CD8-positive, alpha-beta memory T cell (primary cell): ENCODE results near the gene SVIL. TPM values are rescaled to one million over a fixed set of nuclear protein-coding genes. Genes with fewer than 3 reads are reported as not detected.
"Not testable (repeated sequence)": the region's sequence is repeated elsewhere in the genome, so short reads cannot be mapped to it uniquely, and the experiment has no call there.

Source experiments
- CTCF ChIA-PET: fragments of 350-600 bp; sonication (Branson Sonifier 250); formaldehyde crosslinking; loops from one replicate; lab custom pipeline; 2021; ENCODE audit warnings: antibody characterized with exemption; lab: Charles Lee
- POLR2A ChIA-PET: fragments of 350-600 bp; sonication (Branson Sonifier 250); formaldehyde crosslinking; loops from one replicate; lab custom pipeline; 2021; ENCODE audit warnings: antibody characterized with exemption; lab: Charles Lee
- DNase-seq, 5 donors: peaks; one replicate each; pipeline versions ENCODE4 v3.0.0 to v3.0.0-alpha.2; 2020 to 2022; ENCODE audit warnings: mixed read lengths in 1 of 5
- H3K27ac ChIP-seq: one replicate; pipeline ENCODE4 v1.7.0; 2013; ENCODE audit warnings: low read depth, mild to moderate bottlenecking, low read length, moderate library complexity
- H3K27me3 ChIP-seq: 2 replicates; pipeline ENCODE4 v1.7.0; 2013; ENCODE audit warnings: low read length, mild to moderate bottlenecking; ENCODE audit not compliant: insufficient read depth, poor library complexity, severe bottlenecking
- H3K36me3 ChIP-seq: 2 replicates; pipeline ENCODE4 v1.7.0; 2013; ENCODE audit warnings: mild to moderate bottlenecking, low read length, moderate library complexity; ENCODE audit not compliant: insufficient read depth
- H3K4me1 ChIP-seq: 2 replicates; pipeline ENCODE4 v1.7.0; 2013; ENCODE audit warnings: mild to moderate bottlenecking, low read length, moderate library complexity; ENCODE audit not compliant: insufficient read depth
- H3K4me3 ChIP-seq: 2 replicates; pipeline ENCODE4 v1.7.0; 2013; ENCODE audit warnings: mild to moderate bottlenecking, low read length
- H3K9me3 ChIP-seq: 2 replicates; pipeline ENCODE4 v1.7.0; 2013; ENCODE audit warnings: mild to moderate bottlenecking, low read length
- H3K27ac Mint-ChIP-seq, 8 donors: one replicate each; pipeline ENCODE4 v1.8.0; 2020 to 2021; ENCODE audit warnings: mixed read lengths in 8 of 8, mild to moderate bottlenecking in 6 of 8, inconsistent platforms in 3 of 8, moderate library complexity in 3 of 8
- H3K27me3 Mint-ChIP-seq, 2 donors: one replicate each; pipeline ENCODE4 v1.8.0; 2020 to 2021; ENCODE audit warnings: mixed read lengths in 2 of 2, mild to moderate bottlenecking in 1 of 2, moderate library complexity in 1 of 2
- H3K36me3 Mint-ChIP-seq, 3 donors: one replicate each; pipeline ENCODE4 v1.8.0; 2020 to 2021; ENCODE audit warnings: mixed read lengths in 3 of 3, inconsistent platforms in 1 of 3, mild to moderate bottlenecking in 1 of 3
- H3K4me1 Mint-ChIP-seq, 3 donors: one replicate each; pipeline ENCODE4 v1.8.0; 2020 to 2021; ENCODE audit warnings: mixed read lengths in 3 of 3, inconsistent platforms in 1 of 3, mild to moderate bottlenecking in 1 of 3
- H3K4me3 Mint-ChIP-seq, 7 donors: one replicate each; pipeline ENCODE4 v1.8.0; 2020 to 2021; ENCODE audit warnings: mixed read lengths in 7 of 7, mild to moderate bottlenecking in 6 of 7, moderate library complexity in 4 of 7, inconsistent platforms in 2 of 7
- H3K9me3 Mint-ChIP-seq, 5 donors: one replicate each; pipeline ENCODE4 v1.8.0; 2020 to 2022; ENCODE audit warnings: mixed read lengths in 5 of 5, mild to moderate bottlenecking in 3 of 5, moderate library complexity in 2 of 5, inconsistent platforms in 1 of 5
- polyA plus RNA-seq: library from polyadenylated mRNA; unstranded; fragments of 300-500 nt; fragmentation: Illumina TruSeq; gene quantifications from one replicate; pipeline ENCODE4 v1.2.3, GENCODE V29; 2021
- total RNA-seq, 2 experiments: library from RNA; stranded (reverse); gene quantifications; one replicate each; pipeline ENCODE4 v1.2.3, GENCODE V29; 2021

The SVIL gene
- total and polyA plus RNA-seq, 3 experiments from 2014 or later: 4.2 to 9.2 (median 5.9) TPM

DNA sequence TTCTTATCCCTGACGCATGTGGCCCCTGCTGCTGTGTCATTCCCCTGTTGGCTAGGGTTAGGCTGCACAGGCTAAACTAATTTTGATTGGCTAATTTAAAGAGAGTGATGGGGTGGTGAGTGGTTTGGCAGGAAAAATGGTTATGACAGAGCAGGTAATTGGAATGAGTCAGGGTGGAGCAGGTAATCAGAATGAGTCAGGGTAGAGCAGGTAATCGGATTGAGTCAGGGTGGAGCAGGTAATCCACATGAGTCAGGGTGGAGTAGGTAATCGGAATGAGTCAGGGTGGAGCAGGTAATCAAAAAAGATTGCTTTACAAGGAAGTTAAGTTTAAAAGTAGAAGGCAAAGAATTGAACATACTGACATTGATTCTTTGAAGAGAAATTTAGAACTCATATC is 195.8 kb downstream of the SVIL start:
- POLR2A ChIA-PET, H3K4me1 Mint-ChIP-seq, H3K27ac Mint-ChIP-seq, H3K36me3 ChIP-seq, H3K4me3 ChIP-seq, H3K4me3 Mint-ChIP-seq, H3K9me3 ChIP-seq, H3K27me3 Mint-ChIP-seq, H3K27me3 ChIP-seq, H3K4me1 ChIP-seq, H3K27ac ChIP-seq, DNase-seq, CTCF ChIA-PET: not testable (repeated sequence)
- peaks cover 13 to 26% (median 17%) of the 10 kb centered on the region in 5 donors for H3K9me3 Mint-ChIP-seq
- peaks cover 9 to 46% (median 9%) of the 10 kb centered on the region in 3 donors for H3K36me3 Mint-ChIP-seq

GRCh38 chr10:29438271-29438670 is 196.5 kb downstream of the SVIL start:
- H3K9me3 ChIP-seq: peaks cover 9% of the 10 kb centered on the region
- no peak overlapping the region for H3K4me3 ChIP-seq
- peaks cover 9 to 46% (median 9%) of the 10 kb centered on the region in 3 donors for H3K36me3 Mint-ChIP-seq
- no peaks in the 10 kb centered on the region for H3K4me1 ChIP-seq
- POLR2A ChIA-PET: no interaction called here
- peak overlapping the region in 1 of 7 donors; percentile 18 for H3K4me3 Mint-ChIP-seq
- H3K27me3 Mint-ChIP-seq: no peaks in the 10 kb centered on the region
- CTCF ChIA-PET: interaction anchor here (0.6 kb wide), 1 partner anchor 31 kb away, joined by 5 read pairs; no protein-coding TSS in a partner anchor
- peaks cover 0 to 1% (median 0%) of the 10 kb centered on the region in 3 donors for H3K4me1 Mint-ChIP-seq
- no peaks in the 10 kb centered on the region for H3K27me3 ChIP-seq
- H3K27ac ChIP-seq: no peak overlapping the region
- H3K36me3 ChIP-seq: no peaks in the 10 kb centered on the region
- H3K27ac Mint-ChIP-seq: no peak overlapping the region
- no peak for DNase-seq
- H3K9me3 Mint-ChIP-seq: peaks cover 13 to 26% (median 17%) of the 10 kb centered on the region in 5 donors

DNA sequence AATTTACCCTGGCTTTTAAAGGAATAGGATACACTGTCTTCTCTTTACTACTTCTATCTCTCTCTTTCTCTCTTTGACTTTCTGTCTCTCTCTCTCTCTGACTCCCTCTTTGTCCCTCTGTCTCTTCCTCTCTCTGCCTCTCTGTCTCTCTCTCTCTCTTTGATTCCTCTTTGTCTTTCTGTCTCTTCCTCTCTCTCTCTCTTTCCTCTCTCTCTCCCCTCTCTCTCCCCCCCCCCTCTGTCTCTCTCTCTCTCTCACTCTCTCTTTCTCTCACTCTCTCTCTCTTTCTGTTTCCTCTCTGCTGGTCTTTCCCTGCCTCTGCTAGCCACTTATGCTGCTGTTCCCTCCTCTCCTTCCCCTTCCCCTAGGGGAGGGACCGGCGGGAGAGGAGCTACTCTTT is 196.9 kb downstream of the SVIL start:
- POLR2A ChIA-PET: no interaction called here
- CTCF ChIA-PET: interaction anchor here (0.6 to 1.0 kb wide), 2 partner anchors 11 to 30 kb away, joined by 4 to 5 read pairs; no protein-coding TSS in a partner anchor
- Histone ChIP-seq H3K27me3 (no peaks in the 10 kb centered on the region), H3K4me3 (no peak overlapping the region), H3K36me3 (no peaks in the 10 kb centered on the region), H3K4me1 (no peaks in the 10 kb centered on the region), H3K27ac (no peak overlapping the region), H3K9me3 (peaks cover 9% of the 10 kb centered on the region)
- Mint-ChIP-seq H3K4me1 (peaks cover 0 to 1% (median 0%) of the 10 kb centered on the region in 3 donors), H3K9me3 (peaks cover 13 to 26% (median 17%) of the 10 kb centered on the region in 5 donors), H3K27ac (no peak overlapping the region), H3K4me3 (peak overlapping the region in 1 of 7 donors; percentile 18), H3K36me3 (peaks cover 9 to 46% (median 9%) of the 10 kb centered on the region in 3 donors), H3K27me3 (no peaks in the 10 kb centered on the region)
- DNase-seq: no peak

GRCh38 chr10:29435809-29436501 is 198.8 kb downstream of the SVIL start:
- no peak overlapping the region for H3K27ac Mint-ChIP-seq
- DNase-seq: no peak
- Histone ChIP-seq H3K27ac (no peak overlapping the region), H3K36me3 (no peaks in the 10 kb centered on the region), H3K27me3 (no peaks in the 10 kb centered on the region), H3K4me1 (no peaks in the 10 kb centered on the region), H3K4me3 (no peak overlapping the region), H3K9me3 (peaks cover 9% of the 10 kb centered on the region)
- POLR2A ChIA-PET: no interaction called here
- H3K9me3 Mint-ChIP-seq: peaks cover 13 to 26% (median 17%) of the 10 kb centered on the region in 5 donors
- H3K4me3 Mint-ChIP-seq: no peak overlapping the region
- peaks cover 9 to 46% (median 9%) of the 10 kb centered on the region in 3 donors for H3K36me3 Mint-ChIP-seq
- H3K27me3 Mint-ChIP-seq: no peaks in the 10 kb centered on the region
- CTCF ChIA-PET: interaction anchor here (0.9 kb wide), 1 partner anchor 10 kb away, joined by 3 read pairs; no protein-coding TSS in a partner anchor
- H3K4me1 Mint-ChIP-seq: peaks cover 0 to 1% (median 0%) of the 10 kb centered on the region in 3 donors

GRCh38 chr10:29434111-29434510 is 200.7 kb downstream of the SVIL start:
- CTCF ChIA-PET: no interaction called here
- H3K4me3 Mint-ChIP-seq: no peak overlapping the region

DNA sequence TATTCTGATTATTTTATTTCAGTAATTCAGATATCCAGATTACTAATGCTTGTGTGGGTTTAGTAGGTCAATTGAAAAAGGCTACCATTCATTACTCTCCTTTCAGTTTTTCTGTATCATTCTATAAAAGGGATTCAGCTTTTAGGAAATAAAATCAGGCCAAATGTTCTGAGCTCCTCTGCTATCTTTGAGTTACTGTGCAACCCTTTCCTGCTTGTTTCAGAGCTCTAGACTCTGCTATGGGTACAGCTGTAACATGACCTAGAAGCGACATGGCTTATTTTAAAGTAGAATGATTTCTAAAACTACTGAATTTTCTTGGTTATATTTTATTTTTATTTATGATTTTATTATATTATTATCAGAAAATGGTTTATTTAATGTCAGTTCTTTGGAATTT is 203.1 kb downstream of the SVIL start:
- ChIA-PET CTCF (interaction anchor here (1.9 kb wide), 1 partner anchor 17 kb away, joined by 4 read pairs; no protein-coding TSS in a partner anchor), POLR2A (no interaction called here)
- H3K4me1 Mint-ChIP-seq: peaks cover 0 to 3% (median 0%) of the 10 kb centered on the region in 3 donors

More at GRCh38 chr10:29434111-29434510, 200.7 kb downstream of the SVIL start:
- peaks cover 4 to 35% (median 7%) of the 10 kb centered on the region in 3 donors for H3K36me3 Mint-ChIP-seq
- H3K27ac Mint-ChIP-seq: peak overlapping the region in 1 of 8 donors; percentile 28
- Histone ChIP-seq H3K27ac (no peak overlapping the region), H3K27me3 (no peaks in the 10 kb centered on the region), H3K4me1 (no peaks in the 10 kb centered on the region), H3K4me3 (no peak overlapping the region), H3K36me3 (no peaks in the 10 kb centered on the region), H3K9me3 (peaks cover 9% of the 10 kb centered on the region)
- no peaks in the 10 kb centered on the region for H3K27me3 Mint-ChIP-seq
- no peak for DNase-seq
- POLR2A ChIA-PET: no interaction called here
- H3K9me3 Mint-ChIP-seq: peaks cover 7 to 21% (median 14%) of the 10 kb centered on the region in 5 donors
- H3K4me1 Mint-ChIP-seq: peaks cover 0 to 3% (median 0%) of the 10 kb centered on the region in 3 donors

GRCh38 chr10:29430101-29430500 is 204.7 kb downstream of the SVIL start:
- Histone ChIP-seq H3K9me3 (no peaks in the 10 kb centered on the region), H3K27ac (no peak overlapping the region), H3K27me3 (no peaks in the 10 kb centered on the region), H3K4me3 (no peak overlapping the region), H3K36me3 (no peaks in the 10 kb centered on the region), H3K4me1 (no peaks in the 10 kb centered on the region)
- DNase-seq: no peak
- Mint-ChIP-seq H3K27me3 (no peaks in the 10 kb centered on the region), H3K4me3 (no peak overlapping the region), H3K4me1 (peaks cover 0 to 3% (median 0%) of the 10 kb centered on the region in 3 donors), H3K27ac (no peak overlapping the region), H3K36me3 (peaks cover 1 to 9% (median 7%) of the 10 kb centered on the region in 3 donors), H3K9me3 (no peaks in the 10 kb centered on the region)
- POLR2A ChIA-PET: no interaction called here
- CTCF ChIA-PET: no interaction called here

More for the DNA sequence above, 203.1 kb downstream of the SVIL start:
- no peak overlapping the region for H3K4me3 ChIP-seq
- H3K4me1 ChIP-seq: no peaks in the 10 kb centered on the region
- H3K27ac ChIP-seq: no peak overlapping the region
- no peaks in the 10 kb centered on the region for H3K9me3 ChIP-seq
- no peaks in the 10 kb centered on the region for H3K36me3 ChIP-seq
- Mint-ChIP-seq H3K27me3 (no peaks in the 10 kb centered on the region), H3K4me3 (no peak overlapping the region), H3K36me3 (peaks cover 0 to 17% (median 5%) of the 10 kb centered on the region in 3 donors), H3K27ac (peak overlapping the region in 1 of 8 donors; percentile 6), H3K9me3 (peaks cover 0 to 9% (median 3%) of the 10 kb centered on the region in 5 donors)
- DNase-seq: no peak
- H3K27me3 ChIP-seq: no peaks in the 10 kb centered on the region

- Mint-ChIP-seq H3K36me3 (peaks cover 0 to 18% (median 4%) of the 10 kb centered on the region in 3 donors), H3K9me3 (no peaks in the 10 kb centered on the region)
- CTCF ChIA-PET: no interaction called here
Observed at GRCh38 chr10:29428486-29428885, 206.3 kb downstream of the SVIL start.

More at GRCh38 chr10:29428486-29428885, 206.3 kb downstream of the SVIL start:
- Mint-ChIP-seq H3K27ac (no peak overlapping the region), H3K4me1 (peaks cover 0 to 2% (median 0%) of the 10 kb centered on the region in 3 donors), H3K4me3 (peak overlapping the region in 1 of 7 donors; percentile 56), H3K27me3 (no peaks in the 10 kb centered on the region)
- no peak overlapping the region for H3K4me3 ChIP-seq
- POLR2A ChIA-PET: no interaction called here
- no peaks in the 10 kb centered on the region for H3K4me1 ChIP-seq
- no peaks in the 10 kb centered on the region for H3K36me3 ChIP-seq
- H3K27me3 ChIP-seq: no peaks in the 10 kb centered on the region
- no peak for DNase-seq
- no peaks in the 10 kb centered on the region for H3K9me3 ChIP-seq
- no peak overlapping the region for H3K27ac ChIP-seq
